SU-DHL-6 (cell line): ENCODE data around the gene DNAH11.

Experiments
- CTCF ChIP-seq: fragments of 200-600 bp; sonication (generic); IDR thresholded peaks from one replicate; pipeline ENCODE4 v1.5.1; 2017; ENCODE audit warnings: antibody characterized with exemption, mild to moderate bottlenecking, low read length, moderate library complexity; ENCODE audit not compliant: insufficient read depth, poor library complexity, severe bottlenecking
- EZH2phosphoT487 ChIP-seq: fragments of 200-600 bp; sonication (generic), shearing (Covaris generic); conservative IDR thresholded peaks from 2 replicates; pipeline ENCODE4 v1.6.1; 2018; ENCODE audit warnings: mild to moderate bottlenecking, antibody characterized with exemption, low read length, moderate library complexity, mixed read lengths

GRCh38 chr7:21943436-21943835 lies 400.6 kb downstream of the DNAH11 start:
- no peak for TF ChIP-seq CTCF
- no peak for TF ChIP-seq EZH2phosphoT487
